Mesothelial cell of epicardium (in vitro differentiated cells): Measurements from ENCODE around the gene FGA. TPM values are rescaled to one million over a fixed set of nuclear protein-coding genes. Genes with fewer than 3 reads are reported as not detected.

ENCODE experiments used
- DNase-seq, 2 experiments: peaks; one replicate each; pipeline ENCODE4 v3.0.0; 2021; ENCODE audit warnings: low spot score in 2 of 2; ENCODE audit not compliant: unreplicated experiment in 2 of 2
- H3K27ac Mint-ChIP-seq: 2 replicates; pipeline ENCODE4 v1.8.0; 2021; ENCODE audit warnings: mixed read lengths
- H3K27me3 Mint-ChIP-seq: 2 replicates; pipeline ENCODE4 v1.8.0; 2021; ENCODE audit warnings: low read depth, mixed read lengths
- H3K36me3 Mint-ChIP-seq: 2 replicates; pipeline ENCODE4 v1.8.0; 2021; ENCODE audit warnings: mixed read lengths
- H3K4me1 Mint-ChIP-seq: 2 replicates; pipeline ENCODE4 v1.8.0; 2021; ENCODE audit warnings: mixed read lengths
- H3K4me3 Mint-ChIP-seq: 2 replicates; pipeline ENCODE4 v1.8.0; 2021; ENCODE audit warnings: mild to moderate bottlenecking, moderate library complexity, mixed read lengths
- H3K9me3 Mint-ChIP-seq: 2 replicates; pipeline ENCODE4 v1.8.0; 2021; ENCODE audit warnings: mixed read lengths
- total RNA-seq: library from RNA; stranded (reverse); gene quantifications from 3 replicates; pipeline ENCODE4 v1.2.1, GENCODE V29; 2021
- TF ChIP-seq, protein P1 (sequence below): fragments of 200-600 bp; sonication (generic); IDR thresholded peaks from one replicate; pipeline ENCODE4 v1.5.0; 2021; ENCODE audit warnings: antibody characterized with exemption; ENCODE audit not compliant: unreplicated experiment

FGA gene
- total RNA-seq, 1 donor from 2014 or later: not detected

DNA sequence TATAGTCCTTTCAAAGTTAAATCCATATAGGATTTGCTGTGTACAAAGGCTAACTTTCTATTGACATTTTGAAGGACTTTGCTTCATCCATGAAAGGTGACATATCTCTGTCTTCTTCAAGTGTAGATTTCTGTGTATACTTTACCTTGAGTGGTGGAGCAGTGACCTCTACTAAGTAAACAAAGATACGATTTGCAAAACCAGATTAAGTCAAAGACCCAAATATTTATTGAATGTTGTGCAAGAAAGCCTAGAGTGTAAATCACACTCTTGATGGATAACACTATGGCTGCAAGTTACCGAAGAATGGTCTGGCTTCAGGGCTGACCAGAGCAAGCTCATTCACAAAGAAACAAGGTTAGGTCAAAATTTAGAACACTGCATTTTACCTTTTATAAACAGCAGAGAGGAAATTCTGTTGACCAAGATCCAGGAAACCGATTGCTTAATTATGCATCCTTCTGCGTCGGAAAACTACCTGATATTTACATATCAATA lies 27.3 kb upstream of the FGA start:
- DNase-seq: no peak
- Mint-ChIP-seq H3K4me3 (no peak overlapping the region), H3K27ac (no peak overlapping the region), H3K27me3 (peaks cover 10% of the 10 kb centered on the region), H3K9me3 (no peaks in the 10 kb centered on the region), H3K4me1 (peaks cover 20% of the 10 kb centered on the region), H3K36me3 (no peaks in the 10 kb centered on the region)
- TF ChIP-seq, protein P1, sequence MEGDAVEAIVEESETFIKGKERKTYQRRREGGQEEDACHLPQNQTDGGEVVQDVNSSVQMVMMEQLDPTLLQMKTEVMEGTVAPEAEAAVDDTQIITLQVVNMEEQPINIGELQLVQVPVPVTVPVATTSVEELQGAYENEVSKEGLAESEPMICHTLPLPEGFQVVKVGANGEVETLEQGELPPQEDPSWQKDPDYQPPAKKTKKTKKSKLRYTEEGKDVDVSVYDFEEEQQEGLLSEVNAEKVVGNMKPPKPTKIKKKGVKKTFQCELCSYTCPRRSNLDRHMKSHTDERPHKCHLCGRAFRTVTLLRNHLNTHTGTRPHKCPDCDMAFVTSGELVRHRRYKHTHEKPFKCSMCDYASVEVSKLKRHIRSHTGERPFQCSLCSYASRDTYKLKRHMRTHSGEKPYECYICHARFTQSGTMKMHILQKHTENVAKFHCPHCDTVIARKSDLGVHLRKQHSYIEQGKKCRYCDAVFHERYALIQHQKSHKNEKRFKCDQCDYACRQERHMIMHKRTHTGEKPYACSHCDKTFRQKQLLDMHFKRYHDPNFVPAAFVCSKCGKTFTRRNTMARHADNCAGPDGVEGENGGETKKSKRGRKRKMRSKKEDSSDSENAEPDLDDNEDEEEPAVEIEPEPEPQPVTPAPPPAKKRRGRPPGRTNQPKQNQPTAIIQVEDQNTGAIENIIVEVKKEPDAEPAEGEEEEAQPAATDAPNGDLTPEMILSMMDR: no peak

DNA sequence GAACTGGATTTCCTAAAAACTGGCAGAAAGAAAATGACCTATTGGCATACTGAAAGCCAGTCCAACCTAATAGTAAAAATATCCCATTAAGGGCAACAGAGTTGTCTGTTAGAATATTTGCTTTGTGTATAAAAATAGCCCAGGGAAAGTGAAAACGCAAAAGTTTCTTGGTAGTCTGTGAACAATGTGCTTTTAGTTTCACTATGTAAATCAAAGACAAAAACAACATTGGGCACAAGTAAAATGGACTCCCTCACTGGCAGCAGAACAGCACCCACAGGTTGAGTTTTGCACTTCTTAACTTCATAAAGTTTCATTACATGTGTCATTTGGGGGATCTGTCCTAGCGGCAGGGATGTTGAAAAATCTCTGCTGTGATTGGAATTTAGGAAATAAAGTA lies 26.2 kb upstream of the FGA start:
- H3K36me3 Mint-ChIP-seq: no peaks in the 10 kb centered on the region
- TF ChIP-seq, protein P1: no peak
- peaks cover 8% of the 10 kb centered on the region for H3K27me3 Mint-ChIP-seq
- H3K9me3 Mint-ChIP-seq: no peaks in the 10 kb centered on the region
- peak overlapping the region; percentile 13 for H3K27ac Mint-ChIP-seq
- DNase-seq: no peak
- H3K4me1 Mint-ChIP-seq: peaks cover 24% of the 10 kb centered on the region
- no peak overlapping the region for H3K4me3 Mint-ChIP-seq

GRCh38 chr4:154616287-154616686 lies 25.7 kb upstream of the FGA start:
- peaks cover 24% of the 10 kb centered on the region for H3K4me1 Mint-ChIP-seq

DNA sequence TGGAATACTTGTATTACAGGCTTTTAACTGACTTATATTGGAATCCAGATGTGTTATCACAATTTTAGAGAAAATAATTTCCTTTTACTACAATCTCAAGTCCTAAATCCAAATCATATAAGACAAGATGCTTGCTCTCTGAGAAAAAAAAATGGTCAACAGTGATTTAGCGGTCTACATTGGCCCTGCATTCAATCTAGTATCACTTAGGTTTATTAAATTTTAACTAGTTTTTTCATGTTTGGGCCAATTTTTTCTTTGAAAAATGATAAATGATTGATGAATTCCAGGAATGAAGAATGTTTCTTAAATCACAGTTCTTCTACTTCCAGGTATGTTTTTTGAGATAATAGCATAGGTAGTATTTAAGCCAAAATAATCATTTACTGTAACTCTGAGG lies 24.7 kb upstream of the FGA start:
- TF ChIP-seq, protein P1: no peak
- DNase-seq: no peak
- peaks cover 6% of the 10 kb centered on the region for H3K27me3 Mint-ChIP-seq
- no peak overlapping the region for H3K4me3 Mint-ChIP-seq
- H3K4me1 Mint-ChIP-seq: peaks cover 24% of the 10 kb centered on the region
- H3K36me3 Mint-ChIP-seq: no peaks in the 10 kb centered on the region
- no peak overlapping the region for H3K27ac Mint-ChIP-seq
- H3K9me3 Mint-ChIP-seq: no peaks in the 10 kb centered on the region

More at GRCh38 chr4:154616287-154616686, 25.7 kb upstream of the FGA start:
- peaks cover 4% of the 10 kb centered on the region for H3K27me3 Mint-ChIP-seq
- TF ChIP-seq, protein P1: no peak
- no peaks in the 10 kb centered on the region for H3K9me3 Mint-ChIP-seq
- no peaks in the 10 kb centered on the region for H3K36me3 Mint-ChIP-seq
- no peak for DNase-seq
- H3K27ac Mint-ChIP-seq: peak overlapping the region; percentile 76
- no peak overlapping the region for H3K4me3 Mint-ChIP-seq

DNA sequence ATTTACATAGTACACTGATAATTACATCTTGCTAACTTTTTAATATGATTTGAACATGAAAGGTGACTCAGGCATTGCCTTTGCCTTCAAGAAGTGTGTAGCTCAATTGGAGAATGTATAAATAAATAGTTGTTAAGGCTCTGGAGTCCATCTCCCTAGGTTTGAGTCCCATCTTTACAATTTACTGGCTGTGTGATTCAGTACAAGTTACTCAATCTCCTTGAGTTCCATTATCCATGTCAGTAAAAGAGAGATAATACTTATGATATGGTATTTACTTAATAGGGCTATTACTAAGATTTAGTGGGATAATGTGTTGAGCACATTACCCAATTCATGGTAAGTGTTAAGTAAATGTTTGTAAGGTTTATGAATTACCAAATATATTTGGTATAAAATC lies 23.8 kb upstream of the FGA start:
- no peak for DNase-seq
- Mint-ChIP-seq H3K4me3 (no peak overlapping the region), H3K9me3 (no peaks in the 10 kb centered on the region), H3K27me3 (peaks cover 10% of the 10 kb centered on the region), H3K4me1 (peaks cover 24% of the 10 kb centered on the region), H3K27ac (no peak overlapping the region), H3K36me3 (no peaks in the 10 kb centered on the region)
- TF ChIP-seq, protein P1: no peak
